Mucosa of gallbladder (tissue), 1 donor: ENCODE results near the gene CMTM1. TPM values are rescaled to one million over a fixed set of nuclear protein-coding genes. Genes with fewer than 3 reads are reported as not detected.
"Not testable (repeated sequence)": the region's sequence is repeated elsewhere in the genome, so short reads cannot be mapped to it uniquely, and the experiment has no call there.

ENCODE experiments used
- DNase-seq: peaks from one replicate; pipeline ENCODE4 v3.0.0-alpha.2; 2020; ENCODE audit warnings: low spot score
- total RNA-seq: library from RNA; stranded (reverse); gene quantifications from one replicate; pipeline ENCODE4 v1.2.1, GENCODE V29; 2021
- donor health status: DM: no; HTN: no; CAD: no.

CMTM1 gene
- total RNA-seq, 1 donor from 2014 or later, result 12.1 TPM

GRCh38 chr16:66592241-66592640 is 26.0 kb downstream of the CMTM1 start:
- DNase-seq, result no peak

GRCh38 chr16:66592814-66593213 is 26.6 kb downstream of the CMTM1 start:
- no peak for DNase-seq

GRCh38 chr16:66594739-66595138 is 28.5 kb downstream of the CMTM1 start:
- no peak for DNase-seq

- not testable (repeated sequence) for DNase-seq
These were observed 30.3 kb downstream of the CMTM1 start for GRCh38 chr16:66596559-66596958.

- no peak for DNase-seq
These were observed 31.0 kb downstream of the CMTM1 start for GRCh38 chr16:66596986-66597848.

GRCh38 chr16:66598111-66598510 is 31.9 kb downstream of the CMTM1 start:
- no peak for DNase-seq

GRCh38 chr16:66599726-66600125 is 33.5 kb downstream of the CMTM1 start:
- DNase-seq, result no peak

GRCh38 chr16:66600477-66600876 is 34.2 kb downstream of the CMTM1 start:
- no peak for DNase-seq

GRCh38 chr16:66601471-66601870 is 35.2 kb downstream of the CMTM1 start:
- DNase-seq, result no peak

GRCh38 chr16:66603537-66604375 is 37.5 kb downstream of the CMTM1 start:
- peak; percentile 61 for DNase-seq

GRCh38 chr16:66604376-66605176 is 38.3 kb downstream of the CMTM1 start, which contains the start of gene CMTM3:
Gene CMTM3 (plus strand): TSS chr16:66604704. CDS start chr16:66604806, 102 bp downstream.
- peak; percentile 61 for DNase-seq

GRCh38 chr16:66605177-66605978 is 39.1 kb downstream of the CMTM1 start:
- no peak for DNase-seq

GRCh38 chr16:66605979-66606751 is 39.9 kb downstream of the CMTM1 start:
- DNase-seq, result no peak

GRCh38 chr16:66608241-66609138 is 42.3 kb downstream of the CMTM1 start:
- DNase-seq, result peak; percentile 89

- DNase-seq, result no peak
These were observed 42.9 kb downstream of the CMTM1 start for GRCh38 chr16:66609139-66609510.

- no peak for DNase-seq
These were observed 44.0 kb downstream of the CMTM1 start for GRCh38 chr16:66610111-66610820.

- DNase-seq, result not testable (repeated sequence)
These were observed 45.7 kb downstream of the CMTM1 start for GRCh38 chr16:66611911-66612310.

GRCh38 chr16:66612422-66612821 is 46.2 kb downstream of the CMTM1 start:
- DNase-seq, result no peak
